Suprapubic skin (tissue), 4 donors: ENCODE measurements around the gene FARS2. TPM values are rescaled to one million over a fixed set of nuclear protein-coding genes. Genes with fewer than 3 reads are reported as not detected.

Source experiments
- DNase-seq, 2 donors: peaks; one replicate each; pipeline ENCODE4 v3.0.0-alpha.2; 2019; ENCODE audit warnings: low spot score in 2 of 2
- H3K27ac ChIP-seq: fragments of 200-600 bp; sonication (generic); one replicate; pipeline ENCODE4 v1.5.1; 2019
- H3K27me3 ChIP-seq: fragments of 200-600 bp; sonication (generic); one replicate; pipeline ENCODE4 v1.5.1; 2019
- H3K36me3 ChIP-seq: fragments of 200-600 bp; sonication (generic); one replicate; pipeline ENCODE4 v1.5.1; 2019
- H3K4me1 ChIP-seq: fragments of 200-600 bp; sonication (generic); one replicate; pipeline ENCODE4 v1.5.1; 2019
- H3K4me3 ChIP-seq: fragments of 200-600 bp; sonication (generic); one replicate; pipeline ENCODE4 v1.5.1; 2019; ENCODE audit warnings: mild to moderate bottlenecking
- H3K9me3 ChIP-seq: fragments of 200-600 bp; sonication (generic); one replicate; pipeline ENCODE4 v1.5.1; 2019
- CTCF ChIP-seq, 2 donors: fragments of 200-600 bp in 1 of 2; fragments of 450-650 bp in 1 of 2; sonication (generic) in 1 of 2; IDR thresholded peaks; one replicate each; pipeline ENCODE4 v1.5.1; 2016 to 2019; ENCODE audit warnings: antibody characterized with exemption in 2 of 2, mild to moderate bottlenecking in 1 of 2, moderate library complexity in 1 of 2
- EP300 ChIP-seq: sonication (generic); formaldehyde crosslinking; IDR thresholded peaks from one replicate; pipeline ENCODE4 v1.6.1; 2017; ENCODE audit warnings: antibody characterized with exemption
- POLR2A ChIP-seq, 2 donors: fragments of 450-650 bp; IDR thresholded peaks; one replicate each; pipeline ENCODE4 v1.6.1; 2017; ENCODE audit warnings: antibody characterized with exemption in 2 of 2, mild to moderate bottlenecking in 2 of 2, moderate library complexity in 2 of 2
- POLR2AphosphoS5 ChIP-seq, 3 donors: sonication (generic); formaldehyde crosslinking; IDR thresholded peaks; one replicate each; pipeline ENCODE4 v1.6.1; 2017; ENCODE audit warnings: antibody characterized with exemption in 3 of 3
- WGBS: methylation state at CpG from one replicate; pipeline ENCODE4 v1.1.5; 2018; 5-methylcytosine and 5-hydroxymethylcytosine counted together
- total RNA-seq, 4 donors: library from RNA; depleted of rRNA; stranded (reverse); fragments of >200 nt; gene quantifications; one replicate each; pipeline ENCODE4 v1.1.0, GENCODE V29; 2016

Gene FARS2
- total RNA-seq, 4 donors from 2014 or later: 15.0 to 22.4 (median 20.1) TPM

GRCh38 chr6:5597413-5597812, 336.1 kb downstream of the FARS2 start:
- H3K4me1 ChIP-seq: no peaks in the 10 kb centered on the region
- no peak overlapping the region for H3K4me3 ChIP-seq
- no peaks in the 10 kb centered on the region for H3K36me3 ChIP-seq
- H3K27ac ChIP-seq: no peak overlapping the region
- 91% methylated on average over 7 of the region's 7 CpGs for WGBS
- DNase-seq: no peak
- H3K9me3 ChIP-seq: no peaks in the 10 kb centered on the region
- TF ChIP-seq POLR2A (IDR thresholded peaks at IDR 0.05): no peak
- no peaks in the 10 kb centered on the region for H3K27me3 ChIP-seq

GRCh38 chr6:5598123-5598522, 336.8 kb downstream of the FARS2 start:
- Histone ChIP-seq H3K4me3 (no peak overlapping the region), H3K4me1 (no peaks in the 10 kb centered on the region), H3K36me3 (no peaks in the 10 kb centered on the region), H3K27me3 (no peaks in the 10 kb centered on the region), H3K9me3 (no peaks in the 10 kb centered on the region), H3K27ac (no peak overlapping the region)
- DNase-seq: no peak
- 98% methylated on average over 3 of the region's 3 CpGs for WGBS
- no peak for TF ChIP-seq POLR2AphosphoS5 (IDR thresholded peaks at IDR 0.05)
- TF ChIP-seq POLR2A (IDR thresholded peaks at IDR 0.05): no peak

- H3K27me3 ChIP-seq: no peaks in the 10 kb centered on the region
- no peaks in the 10 kb centered on the region for H3K4me1 ChIP-seq
- 81% methylated on average over 8 of the region's 8 CpGs for WGBS
- no peaks in the 10 kb centered on the region for H3K9me3 ChIP-seq
- TF ChIP-seq POLR2AphosphoS5 (IDR thresholded peaks at IDR 0.05) (no peak), POLR2A (IDR thresholded peaks at IDR 0.05) (no peak), EP300 (no peak), CTCF (IDR thresholded peaks at IDR 0.05) (no peak)
- H3K27ac ChIP-seq: no peak overlapping the region
- no peaks in the 10 kb centered on the region for H3K36me3 ChIP-seq
- no peak for DNase-seq
- no peak overlapping the region for H3K4me3 ChIP-seq
Measured at GRCh38 chr6:5599127-5599526, 337.8 kb downstream of the FARS2 start.

- no peaks in the 10 kb centered on the region for H3K4me1 ChIP-seq
- H3K36me3 ChIP-seq: no peaks in the 10 kb centered on the region
- WGBS: 94% methylated on average over 5 of the region's 5 CpGs
- H3K4me3 ChIP-seq: no peak overlapping the region
- H3K9me3 ChIP-seq: no peaks in the 10 kb centered on the region
- TF ChIP-seq POLR2A (IDR thresholded peaks at IDR 0.05): no peak
- no peak for TF ChIP-seq CTCF (IDR thresholded peaks at IDR 0.05)
- TF ChIP-seq POLR2AphosphoS5 (IDR thresholded peaks at IDR 0.05): no peak
- H3K27ac ChIP-seq: no peak overlapping the region
- no peak for DNase-seq
- no peaks in the 10 kb centered on the region for H3K27me3 ChIP-seq
Measured at GRCh38 chr6:5605937-5606336, 344.6 kb downstream of the FARS2 start.

- WGBS: 90% methylated on average over 4 of the region's 4 CpGs
- DNase-seq: no peak
- no peaks in the 10 kb centered on the region for H3K27me3 ChIP-seq
- H3K9me3 ChIP-seq: no peaks in the 10 kb centered on the region
- TF ChIP-seq POLR2AphosphoS5 (IDR thresholded peaks at IDR 0.05): no peak
- no peak for TF ChIP-seq POLR2A (IDR thresholded peaks at IDR 0.05)
- TF ChIP-seq EP300: no peak
- TF ChIP-seq CTCF (IDR thresholded peaks at IDR 0.05): no peak
- H3K4me1 ChIP-seq: no peaks in the 10 kb centered on the region
- no peaks in the 10 kb centered on the region for H3K36me3 ChIP-seq
- no peak overlapping the region for H3K4me3 ChIP-seq
- H3K27ac ChIP-seq: no peak overlapping the region
Measured at GRCh38 chr6:5606546-5606945, 345.2 kb downstream of the FARS2 start.

GRCh38 chr6:5610640-5611039, 349.3 kb downstream of the FARS2 start:
- no peaks in the 10 kb centered on the region for H3K36me3 ChIP-seq
- no peaks in the 10 kb centered on the region for H3K9me3 ChIP-seq
- H3K27me3 ChIP-seq: no peaks in the 10 kb centered on the region
- H3K27ac ChIP-seq: no peak overlapping the region
- no peak overlapping the region for H3K4me3 ChIP-seq
- 94% methylated on average over 8 of the region's 8 CpGs for WGBS
- TF ChIP-seq POLR2A (IDR thresholded peaks at IDR 0.05) (no peak), CTCF (IDR thresholded peaks at IDR 0.05) (no peak), POLR2AphosphoS5 (IDR thresholded peaks at IDR 0.05) (no peak), EP300 (no peak)
- no peak for DNase-seq
- no peaks in the 10 kb centered on the region for H3K4me1 ChIP-seq
